GM10248 (cell line): ENCODE data around the gene KLHDC10.

Experiments
- CTCF ChIA-PET: fragments of 300-600 bp; sonication (Branson Sonifier 250); formaldehyde crosslinking; extraction: SDS; loops from one replicate; lab custom pipeline; 2021; ENCODE audit warnings: antibody characterized with exemption; lab: Yijun Ruan, JAX
- POLR2A ChIA-PET: fragments of 350-650 bp; sonication (Branson Sonifier 250); formaldehyde crosslinking; extraction: SDS; loops from one replicate; lab custom pipeline; 2020; ENCODE audit warnings: antibody characterized with exemption; lab: Yijun Ruan, JAX
- DNase-seq: peaks from one replicate; pipeline ENCODE4 v3.0.0; 2012; ENCODE audit errors: extremely low spot score
- TF ChIP-seq, protein P1 (sequence below): IDR thresholded peaks from 2 replicates; pipeline ENCODE4 v1.5.1; 2012; ENCODE audit warnings: mild to moderate bottlenecking, low read depth; ENCODE audit errors: extremely low read depth, missing control alignments, control extremely low read depth

The KLHDC10 gene

DNA sequence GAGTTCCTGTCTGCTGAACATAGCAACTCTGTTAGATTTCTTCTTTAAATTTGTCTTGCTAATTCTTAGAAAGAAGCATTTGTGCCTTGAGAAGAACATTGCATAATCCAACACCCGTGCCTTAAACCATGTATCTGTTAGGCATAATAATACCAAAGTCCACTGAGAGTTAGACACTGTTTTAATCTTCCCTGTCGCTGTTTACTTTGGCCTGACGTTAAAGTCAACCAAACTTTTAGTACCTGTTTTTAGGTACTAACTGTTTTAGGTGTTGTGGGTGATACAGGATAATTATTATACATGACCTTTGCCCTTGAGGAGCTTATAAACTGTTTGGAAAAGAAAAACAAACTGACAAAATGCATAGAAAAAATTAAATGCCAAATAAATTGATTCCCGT is 43.6 kb downstream of the KLHDC10 start:
- no peak for DNase-seq
- POLR2A ChIA-PET: no interaction called here
- TF ChIP-seq, protein P1, sequence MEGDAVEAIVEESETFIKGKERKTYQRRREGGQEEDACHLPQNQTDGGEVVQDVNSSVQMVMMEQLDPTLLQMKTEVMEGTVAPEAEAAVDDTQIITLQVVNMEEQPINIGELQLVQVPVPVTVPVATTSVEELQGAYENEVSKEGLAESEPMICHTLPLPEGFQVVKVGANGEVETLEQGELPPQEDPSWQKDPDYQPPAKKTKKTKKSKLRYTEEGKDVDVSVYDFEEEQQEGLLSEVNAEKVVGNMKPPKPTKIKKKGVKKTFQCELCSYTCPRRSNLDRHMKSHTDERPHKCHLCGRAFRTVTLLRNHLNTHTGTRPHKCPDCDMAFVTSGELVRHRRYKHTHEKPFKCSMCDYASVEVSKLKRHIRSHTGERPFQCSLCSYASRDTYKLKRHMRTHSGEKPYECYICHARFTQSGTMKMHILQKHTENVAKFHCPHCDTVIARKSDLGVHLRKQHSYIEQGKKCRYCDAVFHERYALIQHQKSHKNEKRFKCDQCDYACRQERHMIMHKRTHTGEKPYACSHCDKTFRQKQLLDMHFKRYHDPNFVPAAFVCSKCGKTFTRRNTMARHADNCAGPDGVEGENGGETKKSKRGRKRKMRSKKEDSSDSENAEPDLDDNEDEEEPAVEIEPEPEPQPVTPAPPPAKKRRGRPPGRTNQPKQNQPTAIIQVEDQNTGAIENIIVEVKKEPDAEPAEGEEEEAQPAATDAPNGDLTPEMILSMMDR: no peak
- CTCF ChIA-PET: interaction anchor here (1.2 to 2.2 kb wide), 6 partner anchors 12 to 30 kb away, joined by 3 to 6 read pairs (median 4); no protein-coding TSS in a partner anchor

GRCh38 chr7:130114374-130114773 is 44.0 kb downstream of the KLHDC10 start:
- peak; percentile 40 for DNase-seq
- CTCF ChIA-PET: interaction anchor here (0.6 to 1.4 kb wide), 6 partner anchors 12 to 1008 kb away, joined by 3 to 5 read pairs (median 3); no protein-coding TSS in a partner anchor
- POLR2A ChIA-PET: no interaction called here
- TF ChIP-seq, protein P1: no peak

DNA sequence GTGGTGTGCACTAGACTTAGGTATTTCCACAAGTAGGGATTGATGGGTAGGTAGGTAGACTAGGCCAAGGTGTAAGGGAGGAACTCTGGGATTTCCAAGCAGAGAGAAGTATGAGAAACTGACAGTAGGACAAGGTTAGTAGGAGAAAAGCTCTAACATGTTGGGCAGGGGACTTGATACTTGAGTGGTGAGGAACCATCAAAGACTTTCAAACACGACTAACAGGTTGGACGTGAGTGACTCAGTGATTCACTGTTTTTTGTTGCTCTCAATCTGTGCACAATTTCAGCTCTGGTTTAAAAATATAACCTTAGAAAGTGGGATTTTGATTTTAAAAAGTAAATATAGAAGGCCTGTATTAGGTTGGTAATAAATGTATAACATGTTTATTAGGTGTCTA is 44.4 kb downstream of the KLHDC10 start:
- ChIA-PET POLR2A (no interaction called here), CTCF (interaction anchor here (0.6 to 1.4 kb wide), 6 partner anchors 13 to 1007 kb away, joined by 3 to 5 read pairs (median 3); no protein-coding TSS in a partner anchor)
- DNase-seq: no peak
- TF ChIP-seq, protein P1: no peak

- POLR2A ChIA-PET: interaction anchor here (0.7 kb wide), 1 partner anchor 47 kb away, joined by 4 read pairs; no protein-coding TSS in a partner anchor
- DNase-seq: no peak
- CTCF ChIA-PET: interaction anchor here (1.0 to 1.6 kb wide), 4 partner anchors 8 to 56 kb away, joined by 3 to 6 read pairs (median 4); no protein-coding TSS in a partner anchor
- TF ChIP-seq, protein P1: no peak
Observed at GRCh38 chr7:130118294-130118693, 48.0 kb downstream of the KLHDC10 start.

GRCh38 chr7:130118801-130119200 is 48.5 kb downstream of the KLHDC10 start:
- POLR2A ChIA-PET: interaction anchor here (0.7 kb wide), 1 partner anchor 45 kb away, joined by 5 read pairs; no protein-coding TSS in a partner anchor
- TF ChIP-seq, protein P1: no peak
- CTCF ChIA-PET: interaction anchor here (1.0 to 1.2 kb wide), 2 partner anchors 44 to 56 kb away, joined by 4 read pairs; no protein-coding TSS in a partner anchor
- DNase-seq: no peak

GRCh38 chr7:130123501-130123900 is 53.2 kb downstream of the KLHDC10 start:
- ChIA-PET CTCF (interaction anchor here (1.2 to 1.5 kb wide), 2 partner anchors 12 to 13 kb away, joined by 3 to 4 read pairs; no protein-coding TSS in a partner anchor), POLR2A (no interaction called here)
- no peak for DNase-seq
- TF ChIP-seq, protein P1: no peak
